K562 (cell line): ENCODE results near the gene PPTC7. TPM values are rescaled to one million over a fixed set of nuclear protein-coding genes. Genes with fewer than 3 reads are reported as not detected.

Experiments used
- ATF4 ChIP-seq: fragments of 450-650 bp; formaldehyde crosslinking; IDR thresholded peaks from 2 replicates; pipeline ENCODE4 v1.4.0; 2022; ENCODE audit warnings: mild to moderate bottlenecking, moderate library complexity
- BMI1 ChIP-seq: fragments of 150-350 bp; IDR thresholded peaks from 2 replicates; pipeline ENCODE4 v1.6.1; 2014; ENCODE audit warnings: low read length
- CREB3 ChIP-seq: fragments of 450-650 bp; conservative IDR thresholded peaks from 2 replicates; pipeline ENCODE4 v1.6.1; 2016; ENCODE audit warnings: missing genetic modification characterization, low read depth, mild to moderate bottlenecking, missing compliant biosample characterization, moderate library complexity
- EP400 ChIP-seq: fragments of 450-650 bp; IDR thresholded peaks from 2 replicates; pipeline ENCODE4 v1.6.1; 2017; ENCODE audit warnings: antibody characterized with exemption, mild to moderate bottlenecking, moderate library complexity
- MAFK ChIP-seq: IDR thresholded peaks from 2 replicates; pipeline ENCODE4 v1.6.1; 2011; ENCODE audit warnings: low read length, improper control_type of control experiment
- MCM5 ChIP-seq: fragments of 450-650 bp; IDR thresholded peaks from 2 replicates; pipeline ENCODE4 v1.6.1; 2016; ENCODE audit warnings: low read depth
- MCM7 ChIP-seq, 2 experiments: fragments of 450-650 bp; IDR thresholded peaks; 2 replicates each; pipeline ENCODE4 v1.6.1; 2016 to 2018
- MTA1 ChIP-seq: fragments of 450-650 bp; IDR thresholded peaks from 2 replicates; pipeline ENCODE4 v1.6.1; 2017; ENCODE audit warnings: borderline replicate concordance
- MYNN ChIP-seq, 2 experiments: sonication (generic); formaldehyde crosslinking in 1 of 2; IDR thresholded peaks; 2 replicates each; pipeline versions ENCODE4 v1.5.0 to v1.6.1; 2016 to 2020; ENCODE audit warnings: antibody characterized with exemption in 1 of 2, missing genetic modification reagents in 1 of 2
- NFXL1 ChIP-seq: fragments of 450-650 bp; formaldehyde crosslinking; IDR thresholded peaks from 2 replicates; pipeline ENCODE4 v1.4.0; 2021; ENCODE audit warnings: mild to moderate bottlenecking
- NR2C1 ChIP-seq, 2 experiments: fragments of 450-650 bp; IDR thresholded peaks; 2 replicates each; pipeline ENCODE4 v1.6.1; 2017; ENCODE audit warnings: mild to moderate bottlenecking in 2 of 2, antibody characterized with exemption in 1 of 2, inconsistent platforms in 1 of 2, missing compliant biosample characterization in 1 of 2, missing genetic modification characterization in 1 of 2
- POLR2G ChIP-seq: fragments of 200-400 bp; formaldehyde crosslinking; IDR thresholded peaks from 2 replicates; pipeline ENCODE4 v1.6.1; 2017; ENCODE audit warnings: low read depth, mild to moderate bottlenecking, antibody characterized with exemption, low read length, moderate library complexity
- RBM17 ChIP-seq: fragments of 200-400 bp; formaldehyde crosslinking; IDR thresholded peaks from 2 replicates; pipeline ENCODE4 v1.6.1; 2017; ENCODE audit warnings: low read depth, mild to moderate bottlenecking, low read length, borderline replicate concordance
- RUNX1 ChIP-seq: sonication (generic); IDR thresholded peaks from 2 replicates; pipeline ENCODE4 v1.6.1; 2016; ENCODE audit warnings: antibody characterized with exemption, low read depth
- SP2 ChIP-seq: IDR thresholded peaks from 2 replicates; pipeline ENCODE4 v1.6.1; 2011; ENCODE audit warnings: mild to moderate bottlenecking, low read depth, low read length, moderate library complexity; ENCODE audit not compliant: poor library complexity, severe bottlenecking; ENCODE audit errors: extremely low read depth
- SRSF1 ChIP-seq: fragments of 200-400 bp; formaldehyde crosslinking; IDR thresholded peaks from 2 replicates; pipeline ENCODE4 v1.6.1; 2017; ENCODE audit warnings: mild to moderate bottlenecking, low read depth, low read length, moderate library complexity
- SUPT5H ChIP-seq: fragments of 450-650 bp; IDR thresholded peaks from 2 replicates; pipeline ENCODE4 v1.6.1; 2016
- TCF7L2 ChIP-seq: fragments of 150-350 bp; IDR thresholded peaks from 2 replicates; pipeline ENCODE4 v1.6.1; 2016; ENCODE audit warnings: low read depth, mild to moderate bottlenecking, low read length, moderate library complexity
- XRCC3 ChIP-seq: fragments of 450-650 bp; IDR thresholded peaks from 2 replicates; pipeline ENCODE4 v1.6.1; 2017; ENCODE audit warnings: mild to moderate bottlenecking, moderate library complexity
- ZBTB12 ChIP-seq: fragments of 250-450 bp; sonication (Bioruptor Pico); IDR thresholded peaks from 2 replicates; pipeline ENCODE4 v1.4.0; 2020
- ZNF12 ChIP-seq: sonication (generic); formaldehyde crosslinking; IDR thresholded peaks from 2 replicates; pipeline ENCODE4 v1.4.0; 2020; ENCODE audit warnings: mild to moderate bottlenecking, missing genetic modification reagents
- ZNF232 ChIP-seq: sonication (generic); formaldehyde crosslinking; IDR thresholded peaks from 2 replicates; pipeline ENCODE4 v1.8.0; 2022; ENCODE audit warnings: mild to moderate bottlenecking, missing genetic modification reagents
- ZNF695 ChIP-seq: fragments of 450-650 bp; formaldehyde crosslinking; IDR thresholded peaks from 2 replicates; pipeline ENCODE4 v1.4.0; 2020; ENCODE audit warnings: mild to moderate bottlenecking, moderate library complexity
- polyA plus RNA-seq, 8 experiments: library from polyadenylated mRNA; depleted of rRNA in 4 of 8; stranded (reverse) in 5 of 8; unstranded in 3 of 8; fragments of >200 nt; fragmentation: Nextera tagmentation in 2 of 8; fragmentation: Illumina TruSeq in 1 of 8; extraction: Ambion mirVana in 2 of 8; extraction: Trizol in 1 of 8; gene quantifications; 2 replicates each; pipeline versions ENCODE4 v1.2.1 to v1.2.3, GENCODE V29; 2011 to 2014; ENCODE audit warnings: inconsistent platforms in 1 of 8, missing spikeins in 1 of 8
- total RNA-seq, 7 experiments: library from RNA; depleted of rRNA in 6 of 7; stranded (reverse); fragments of >200 nt in 6 of 7; fragmentation: Illumina TruSeq in 2 of 7; extraction: Trizol in 2 of 7; gene quantifications; 2 replicates each; pipeline versions ENCODE4 v1.2.1 to v1.2.3, GENCODE V29; 2011 to 2021; ENCODE audit warnings: low replicate concordance in 1 of 7

The PPTC7 gene
- total and polyA plus RNA-seq, 9 of the 15 experiments (the other 6 are each of a cell fraction or from before 2014, with no cell fraction given) = 2.6 to 23.1 (median 11.9) TPM

GRCh38 chr12:110501752-110502738 is 81.1 kb downstream of the PPTC7 start, which contains the start of the genes RAD9B and VPS29 (continued):
- TF ChIP-seq ZNF12 (CRISPR knock-in tag) = peak; percentile 60; the same call in 1 of the 2 replicates
- peak; percentile 69 for TF ChIP-seq MTA1
- TF ChIP-seq SRSF1 = 0 out of 2 replicates have a peak, but pooled peaks have one; percentile 48
- TF ChIP-seq EP400 = peak; percentile 95
- no peak for TF ChIP-seq NR2C1 (IDR thresholded peaks at IDR 0.05)
- TF ChIP-seq NR2C1 (tag; IDR thresholded peaks at IDR 0.05) = peak; percentile 89
- peak; percentile 80 for TF ChIP-seq ATF4 (CRISPR knock-in tag)
- TF ChIP-seq CREB3 (tag) = peak; percentile 96
- peak; percentile 96 for TF ChIP-seq SUPT5H
- TF ChIP-seq RUNX1 = 0 out of 2 replicates have a peak, but pooled peaks have one; percentile 15
- no peak for TF ChIP-seq RBM17
- TF ChIP-seq ZNF695 = no peak
- TF ChIP-seq XRCC3 = no peak
- peak; percentile 65; the same call in 1 of the 2 replicates for TF ChIP-seq ZBTB12 (CRISPR knock-in tag)
- no peak for TF ChIP-seq SP2
- no peak for TF ChIP-seq TCF7L2
- TF ChIP-seq MCM7 (IDR thresholded peaks at IDR 0.05) = no peak
- peak; percentile 96 for TF ChIP-seq ZNF232 (CRISPR knock-in tag)
- TF ChIP-seq MAFK = no peak
- no peak for TF ChIP-seq BMI1
- TF ChIP-seq POLR2G = peak; percentile 100
- TF ChIP-seq NFXL1 (CRISPR knock-in tag) = 0 out of 2 replicates have a peak, but pooled peaks have one; percentile 49
- TF ChIP-seq MCM5 = no peak
- TF ChIP-seq MYNN (IDR thresholded peaks at IDR 0.05) = peak; percentile 69; the same call in 1 of the 2 replicates
- TF ChIP-seq MYNN (CRISPR knock-in tag; IDR thresholded peaks at IDR 0.05) = no peak
